ENCODE results near the gene NPAS3.

DNA sequence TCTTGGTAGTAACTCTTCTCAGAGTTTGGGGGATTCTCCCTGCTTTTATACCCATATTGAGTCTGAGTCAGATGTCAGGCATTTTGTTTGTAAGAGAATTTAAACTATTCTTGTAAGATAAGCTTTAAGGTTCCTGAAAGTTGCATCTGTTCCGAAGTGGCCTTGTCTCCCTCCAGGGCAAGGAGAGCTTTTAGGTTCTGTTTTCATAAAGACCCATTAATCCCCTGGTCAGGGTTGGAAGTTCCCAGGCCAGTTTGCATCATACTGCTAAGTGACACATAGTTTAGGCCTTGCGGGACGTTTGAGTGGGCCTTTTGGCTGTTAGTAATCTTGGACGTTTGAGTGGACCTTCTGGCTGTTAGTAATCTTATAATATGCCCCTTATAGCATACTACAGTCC, 396.7 kb downstream of the NPAS3 start:
- TF ChIP-seq, protein P1, sequence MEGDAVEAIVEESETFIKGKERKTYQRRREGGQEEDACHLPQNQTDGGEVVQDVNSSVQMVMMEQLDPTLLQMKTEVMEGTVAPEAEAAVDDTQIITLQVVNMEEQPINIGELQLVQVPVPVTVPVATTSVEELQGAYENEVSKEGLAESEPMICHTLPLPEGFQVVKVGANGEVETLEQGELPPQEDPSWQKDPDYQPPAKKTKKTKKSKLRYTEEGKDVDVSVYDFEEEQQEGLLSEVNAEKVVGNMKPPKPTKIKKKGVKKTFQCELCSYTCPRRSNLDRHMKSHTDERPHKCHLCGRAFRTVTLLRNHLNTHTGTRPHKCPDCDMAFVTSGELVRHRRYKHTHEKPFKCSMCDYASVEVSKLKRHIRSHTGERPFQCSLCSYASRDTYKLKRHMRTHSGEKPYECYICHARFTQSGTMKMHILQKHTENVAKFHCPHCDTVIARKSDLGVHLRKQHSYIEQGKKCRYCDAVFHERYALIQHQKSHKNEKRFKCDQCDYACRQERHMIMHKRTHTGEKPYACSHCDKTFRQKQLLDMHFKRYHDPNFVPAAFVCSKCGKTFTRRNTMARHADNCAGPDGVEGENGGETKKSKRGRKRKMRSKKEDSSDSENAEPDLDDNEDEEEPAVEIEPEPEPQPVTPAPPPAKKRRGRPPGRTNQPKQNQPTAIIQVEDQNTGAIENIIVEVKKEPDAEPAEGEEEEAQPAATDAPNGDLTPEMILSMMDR (conservative IDR thresholded peaks at IDR 0.05; ENCODE audit: low read depth, low read length) = no peak
- no peak for TF ChIP-seq EZH2 (IDR thresholded peaks at IDR 0.05; ENCODE audit: borderline replicate concordance, low read depth, low read length, poor library complexity, severe bottlenecking)
